Gastrocnemius medialis (tissue), 4 donors: ENCODE data around the gene POMGNT1. TPM values are rescaled to one million over a fixed set of nuclear protein-coding genes. Genes with fewer than 3 reads are reported as not detected.
"Not testable (repeated sequence)": the region's sequence is repeated elsewhere in the genome, so short reads cannot be mapped to it uniquely, and the experiment has no call there.

ENCODE experiments used
- ATAC-seq, 2 donors: fragments of 150-250 bp; one replicate each; pipeline ENCODE4 v1.9.1; 2016
- DNase-seq, 2 donors: peaks; one replicate each; pipeline ENCODE4 v3.0.0-alpha.2; 2019
- H3K27ac ChIP-seq, 4 donors: fragments of 200-600 bp; sonication (generic); 1 replicate in 1 of 4; 2 replicates in 3 of 4; pipeline ENCODE4 v1.5.1; 2016 to 2018; ENCODE audit warnings: mild to moderate bottlenecking in 2 of 4, moderate library complexity in 1 of 4
- H3K27me3 ChIP-seq, 3 donors: fragments of 200-600 bp; sonication (generic) in 2 of 3; 1 replicate in 1 of 3; 2 replicates in 2 of 3; pipeline versions ENCODE4 v1.5.1 to v1.6.0; 2016 to 2019; ENCODE audit warnings: mild to moderate bottlenecking in 1 of 3, moderate library complexity in 1 of 3
- H3K36me3 ChIP-seq, 2 donors: fragments of 200-600 bp; sonication (generic) in 1 of 2; one replicate each; pipeline ENCODE4 v1.5.1; 2017 to 2018
- H3K4me1 ChIP-seq, 2 donors: fragments of 200-600 bp; sonication (generic) in 1 of 2; one replicate each; pipeline ENCODE4 v1.5.1; 2016 to 2017; ENCODE audit warnings: mild to moderate bottlenecking in 2 of 2
- H3K4me3 ChIP-seq, 4 donors: fragments of 200-600 bp; sonication (generic) in 3 of 4; 1 replicate in 1 of 4; 2 replicates in 3 of 4; pipeline ENCODE4 v1.5.1; 2016 to 2019; ENCODE audit warnings: mild to moderate bottlenecking in 2 of 4
- H3K9me3 ChIP-seq, 3 donors: fragments of 200-600 bp; sonication (generic) in 2 of 3; 1 replicate in 1 of 3; 2 replicates in 2 of 3; pipeline ENCODE4 v1.5.1; 2016 to 2019
- CTCF ChIP-seq, 5 experiments: fragments of 450-650 bp in 3 of 5; fragments of 200-600 bp in 2 of 5; sonication (generic) in 2 of 5; IDR thresholded peaks in 4 of 5; conservative IDR thresholded peaks in 1 of 5; 1 replicate in 4 of 5; 2 replicates in 1 of 5; pipeline ENCODE4 v1.5.1; 2016 to 2019; ENCODE audit warnings: antibody characterized with exemption in 5 of 5, mild to moderate bottlenecking in 3 of 5, moderate library complexity in 3 of 5
- POLR2A ChIP-seq, 2 donors: fragments of 450-650 bp; IDR thresholded peaks; one replicate each; pipeline ENCODE4 v1.6.1; 2017; ENCODE audit warnings: antibody characterized with exemption in 2 of 2, mild to moderate bottlenecking in 2 of 2, moderate library complexity in 2 of 2
- in situ Hi-C, 4 donors: fragments of 200-750 bp; cut with MboI; loops; one replicate each; pipeline versions ENCODE4 v1.15.0 to v1.8.0; 2017; ENCODE audit warnings: low sequenced_read_pairs in 4 of 4
- intact Hi-C: fragments of 100-400 bp; cut with DNase I; formaldehyde crosslinking; loops from one replicate; pipeline ENCODE4 v1.15.1; 2023; ENCODE audit warnings: low total_unique reads
- total RNA-seq, 4 donors: library from RNA; depleted of rRNA; stranded (reverse); fragments of >200 nt; gene quantifications; one replicate each; pipeline versions ENCODE4 v1.1.0 to v1.2.3, GENCODE V29; 2016

POMGNT1 gene
- total RNA-seq = 100 to 1,000 TPM in 1 of 4 donors, 10 to 100 TPM in 3; 66.2 to 107 (median 92.2) TPM

GRCh38 chr1:46197964-46198811 is at the start of gene POMGNT1:
Gene POMGNT1 (minus strand): TSS chr1:46198434. CDS start chr1:46197821, 613 bp downstream.
- in situ Hi-C loops (no loop called here), intact Hi-C loops (loop anchor here (1.0 kb wide), 1 partner anchor 15 kb away; no protein-coding TSS in a partner anchor)
- Histone ChIP-seq H3K4me1 (peaks cover 21 to 30% of the 10 kb centered on the region in 2 donors), H3K27me3 (no peaks in the 10 kb centered on the region), H3K9me3 (no peaks in the 10 kb centered on the region), H3K4me3 (peak within 1 kb of the TSS; percentile 63 to 86 (median 79)), H3K36me3 (peaks cover 0 to 38% of the 10 kb centered on the region in 2 donors), H3K27ac (peak within 1 kb of the TSS; percentile 82 to 97 (median 88))
- peak; percentile 89 to 91 for ATAC-seq
- TF ChIP-seq POLR2A (IDR thresholded peaks at IDR 0.05) (peak; percentile 63 to 64), CTCF (IDR thresholded peaks at IDR 0.05 in 4 of 5, conservative IDR thresholded peaks at IDR 0.05 in 1 of 5) (peak in 2 of 5 experiments; percentile 21 to 24)
- peak; percentile 22 to 56 for DNase-seq

GRCh38 chr1:46247436-46248121 is 49.3 kb upstream of the POMGNT1 start, which contains the start of gene RAD54L:
Gene RAD54L (plus strand): TSS chr1:46247763. CDS start chr1:46248406, 643 bp downstream.
- intact Hi-C loops = loop anchor here (2.0 kb wide), 2 partner anchors 93 to 471 kb away; partner anchors contain the start of genes EFCAB14 and NSUN4
- Histone ChIP-seq H3K36me3 (no peaks in the 10 kb centered on the region), H3K9me3 (no peaks in the 10 kb centered on the region), H3K4me3 (peak within 1 kb of the TSS; percentile 66 to 80 (median 76)), H3K4me1 (peaks cover 8 to 10% of the 10 kb centered on the region in 2 donors), H3K27me3 (no peaks in the 10 kb centered on the region), H3K27ac (peak within 1 kb of the TSS; percentile 67 to 75 (median 72))
- TF ChIP-seq POLR2A (IDR thresholded peaks at IDR 0.05) (no peak), CTCF (IDR thresholded peaks at IDR 0.05 in 4 of 5, conservative IDR thresholded peaks at IDR 0.05 in 1 of 5) (no peak)
- DNase-seq (peak; percentile 98), ATAC-seq (peak; percentile 97 to 99)
- in situ Hi-C loops = no loop called here

- H3K27ac ChIP-seq = peak overlapping the region; percentile 67 to 75 (median 72)
- peaks cover 8 to 10% of the 10 kb centered on the region in 2 donors for H3K4me1 ChIP-seq
- no peaks in the 10 kb centered on the region for H3K9me3 ChIP-seq
- TF ChIP-seq POLR2A (IDR thresholded peaks at IDR 0.05) (peak in 1 of 2 donors; percentile 17), CTCF (IDR thresholded peaks at IDR 0.05 in 4 of 5, conservative IDR thresholded peaks at IDR 0.05 in 1 of 5) (no peak)
- DNase-seq (no peak), ATAC-seq (peak; percentile 82 to 85)
- H3K4me3 ChIP-seq = peak overlapping the region; percentile 66 to 80 (median 76)
- H3K27me3 ChIP-seq = no peaks in the 10 kb centered on the region
- no peaks in the 10 kb centered on the region for H3K36me3 ChIP-seq
- in situ Hi-C loops = no loop called here
- intact Hi-C loops = loop anchor here (2.0 kb wide), 2 partner anchors 94 to 472 kb away; partner anchors contain the start of genes EFCAB14 and NSUN4
These were observed 48.6 kb upstream of the POMGNT1 start for GRCh38 chr1:46246548-46247435.

GRCh38 chr1:46246136-46246535 is 47.9 kb upstream of the POMGNT1 start:
- H3K27ac ChIP-seq, ATAC-seq, DNase-seq, H3K4me3 ChIP-seq, H3K9me3 ChIP-seq, H3K36me3 ChIP-seq, H3K27me3 ChIP-seq, in situ Hi-C loops: not testable (repeated sequence)
- intact Hi-C loops = loop anchor here (2.0 kb wide), 2 partner anchors 95 to 473 kb away; partner anchors contain the start of genes EFCAB14 and NSUN4
- H3K4me1 ChIP-seq = peaks cover 8 to 10% of the 10 kb centered on the region in 2 donors
